ENCODE measurements around the gene EVL.

- no peak for TF ChIP-seq CREM (IDR thresholded peaks at IDR 0.05; ENCODE audit: low read depth)
- no peak for TF ChIP-seq CTCF (IDR thresholded peaks at IDR 0.05 in 2 of 3, conservative IDR thresholded peaks at IDR 0.05 in 1 of 3; ENCODE audit: control insufficient read depth in 2 of 3, extremely low read depth in 1 of 3, insufficient read depth in 1 of 3, low read depth in 3 of 3, low read length in 3 of 3)
- no peak for TF ChIP-seq FOS (IDR thresholded peaks at IDR 0.05; ENCODE audit: borderline replicate concordance, extremely low read depth, insufficient read length)
- TF ChIP-seq HDAC2 (IDR thresholded peaks at IDR 0.05) = no peak
Measured at GRCh38 chr14:100172811-100173210, 107.6 kb downstream of the EVL start.

All from GM12878 (cell line).